K562 (cell line): ENCODE results near the gene OPRD1. TPM values are rescaled to one million over a fixed set of nuclear protein-coding genes. Genes with fewer than 3 reads are reported as not detected.

Source experiments
- BRD9 ChIP-seq: fragments of 450-650 bp; IDR thresholded peaks from 2 replicates; pipeline ENCODE4 v1.6.1; 2018; ENCODE audit warnings: low read depth; ENCODE audit not compliant: partially characterized antibody
- CBFA2T2 ChIP-seq: fragments of 450-650 bp; conservative IDR thresholded peaks from 2 replicates; pipeline ENCODE4 v1.6.1; 2017; ENCODE audit warnings: mild to moderate bottlenecking
- HDAC2 ChIP-seq: fragments of 450-650 bp; IDR thresholded peaks from 2 replicates; pipeline ENCODE4 v1.6.1; 2016; ENCODE audit warnings: mild to moderate bottlenecking
- MTA3 ChIP-seq: fragments of 450-650 bp; formaldehyde crosslinking; IDR thresholded peaks from 2 replicates; pipeline ENCODE4 v1.6.1; 2017; ENCODE audit warnings: mild to moderate bottlenecking, borderline replicate concordance
- TRIM24 ChIP-seq, 2 experiments: fragments of 450-650 bp; IDR thresholded peaks; 2 replicates each; pipeline ENCODE4 v1.6.1; 2016
- ZEB2 ChIP-seq: fragments of 450-650 bp; IDR thresholded peaks from 2 replicates; pipeline ENCODE4 v1.6.1; 2016
- ZNF318 ChIP-seq, 2 experiments: fragments of 450-650 bp; IDR thresholded peaks; 2 replicates each; pipeline ENCODE4 v1.6.1; 2016; ENCODE audit warnings: mild to moderate bottlenecking in 2 of 2, borderline replicate concordance in 1 of 2, low read depth in 1 of 2, moderate library complexity in 1 of 2
- polyA plus RNA-seq, 8 experiments: library from polyadenylated mRNA; depleted of rRNA in 4 of 8; stranded (reverse) in 5 of 8; unstranded in 3 of 8; fragments of >200 nt; fragmentation: Nextera tagmentation in 2 of 8; fragmentation: Illumina TruSeq in 1 of 8; extraction: Ambion mirVana in 2 of 8; extraction: Trizol in 1 of 8; gene quantifications; 2 replicates each; pipeline versions ENCODE4 v1.2.1 to v1.2.3, GENCODE V29; 2011 to 2014; ENCODE audit warnings: inconsistent platforms in 1 of 8, missing spikeins in 1 of 8
- total RNA-seq, 7 experiments: library from RNA; depleted of rRNA in 6 of 7; stranded (reverse); fragments of >200 nt in 6 of 7; fragmentation: Illumina TruSeq in 2 of 7; extraction: Trizol in 2 of 7; gene quantifications; 2 replicates each; pipeline versions ENCODE4 v1.2.1 to v1.2.3, GENCODE V29; 2011 to 2021; ENCODE audit warnings: low replicate concordance in 1 of 7

Gene OPRD1
- total and polyA plus RNA-seq, 9 of the 15 experiments (the other 6 are each of a cell fraction or from before 2014, with no cell fraction given), result under 0.01 to 0.03 (median under 0.01) TPM; not detected in 6

GRCh38 chr1:28860332-28861073 lies 48.5 kb downstream of the OPRD1 start (continued):
- TF ChIP-seq MTA3 (0 out of 2 replicates have a peak, but pooled peaks have one; percentile 13), ZEB2 (0 out of 2 replicates have a peak, but pooled peaks have one; percentile 1), ZNF318 (IDR thresholded peaks at IDR 0.05; ENCODE audit: borderline replicate concordance in 1 of 2, low read depth in 1 of 2) (no peak), BRD9 (peak; percentile 98), CBFA2T2 (no peak), HDAC2 (no peak), TRIM24 (IDR thresholded peaks at IDR 0.05) (0 out of 4 replicates have a peak, but pooled peaks of 1 of the 2 experiments have one; percentile 10)
